ENCODE measurements around the gene ZBTB42. TPM values are rescaled to one million over a fixed set of nuclear protein-coding genes. Genes with fewer than 3 reads are reported as not detected.

The ZBTB42 gene
- total and polyA plus RNA-seq, 2 of the 13 experiments (the other 11 are each of a cell fraction or from before 2014, with no cell fraction given), result 2.8 to 4.2 TPM

DNA sequence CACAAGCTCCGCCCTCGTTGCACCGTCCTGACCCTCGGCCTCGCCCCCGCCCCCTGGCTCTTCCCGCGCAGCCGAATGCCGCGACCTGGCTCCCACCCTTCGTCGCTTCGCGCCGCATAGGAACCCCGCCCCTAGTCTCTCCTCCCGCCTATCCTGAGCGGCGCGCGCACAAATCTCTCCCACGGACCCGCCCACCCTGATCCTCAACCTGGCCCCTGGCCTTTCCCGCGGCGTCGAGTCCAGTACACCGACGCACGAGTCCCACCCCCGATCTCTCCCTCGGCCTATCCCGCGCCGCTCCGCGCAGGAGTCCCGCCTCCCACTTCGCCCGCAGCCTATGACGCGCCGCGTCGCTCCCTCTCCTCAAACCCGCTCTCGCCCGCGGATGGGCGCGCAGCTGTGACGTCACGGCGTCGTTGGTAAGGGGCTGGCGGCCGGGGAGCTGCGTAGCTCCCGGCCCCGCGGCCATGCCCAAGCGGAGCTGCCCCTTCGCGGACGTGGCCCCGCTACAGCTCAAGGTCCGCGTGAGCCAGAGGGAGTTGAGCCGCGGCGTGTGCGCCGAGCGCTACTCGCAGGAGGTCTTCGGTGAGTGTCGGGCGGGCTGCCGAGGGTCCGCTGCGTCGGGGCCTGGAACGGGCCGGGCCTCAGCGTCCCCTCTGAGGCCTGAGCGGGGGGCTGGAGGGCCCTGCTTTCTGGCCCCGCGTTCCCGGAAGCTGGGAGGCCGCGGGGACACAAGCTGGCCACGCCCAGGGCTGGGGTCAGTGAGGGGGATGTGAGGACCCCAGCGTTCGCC is 48.0 kb upstream of the ZBTB42 start, which contains the start of gene SIVA1 (continued):
- TF ChIP-seq, protein P1, sequence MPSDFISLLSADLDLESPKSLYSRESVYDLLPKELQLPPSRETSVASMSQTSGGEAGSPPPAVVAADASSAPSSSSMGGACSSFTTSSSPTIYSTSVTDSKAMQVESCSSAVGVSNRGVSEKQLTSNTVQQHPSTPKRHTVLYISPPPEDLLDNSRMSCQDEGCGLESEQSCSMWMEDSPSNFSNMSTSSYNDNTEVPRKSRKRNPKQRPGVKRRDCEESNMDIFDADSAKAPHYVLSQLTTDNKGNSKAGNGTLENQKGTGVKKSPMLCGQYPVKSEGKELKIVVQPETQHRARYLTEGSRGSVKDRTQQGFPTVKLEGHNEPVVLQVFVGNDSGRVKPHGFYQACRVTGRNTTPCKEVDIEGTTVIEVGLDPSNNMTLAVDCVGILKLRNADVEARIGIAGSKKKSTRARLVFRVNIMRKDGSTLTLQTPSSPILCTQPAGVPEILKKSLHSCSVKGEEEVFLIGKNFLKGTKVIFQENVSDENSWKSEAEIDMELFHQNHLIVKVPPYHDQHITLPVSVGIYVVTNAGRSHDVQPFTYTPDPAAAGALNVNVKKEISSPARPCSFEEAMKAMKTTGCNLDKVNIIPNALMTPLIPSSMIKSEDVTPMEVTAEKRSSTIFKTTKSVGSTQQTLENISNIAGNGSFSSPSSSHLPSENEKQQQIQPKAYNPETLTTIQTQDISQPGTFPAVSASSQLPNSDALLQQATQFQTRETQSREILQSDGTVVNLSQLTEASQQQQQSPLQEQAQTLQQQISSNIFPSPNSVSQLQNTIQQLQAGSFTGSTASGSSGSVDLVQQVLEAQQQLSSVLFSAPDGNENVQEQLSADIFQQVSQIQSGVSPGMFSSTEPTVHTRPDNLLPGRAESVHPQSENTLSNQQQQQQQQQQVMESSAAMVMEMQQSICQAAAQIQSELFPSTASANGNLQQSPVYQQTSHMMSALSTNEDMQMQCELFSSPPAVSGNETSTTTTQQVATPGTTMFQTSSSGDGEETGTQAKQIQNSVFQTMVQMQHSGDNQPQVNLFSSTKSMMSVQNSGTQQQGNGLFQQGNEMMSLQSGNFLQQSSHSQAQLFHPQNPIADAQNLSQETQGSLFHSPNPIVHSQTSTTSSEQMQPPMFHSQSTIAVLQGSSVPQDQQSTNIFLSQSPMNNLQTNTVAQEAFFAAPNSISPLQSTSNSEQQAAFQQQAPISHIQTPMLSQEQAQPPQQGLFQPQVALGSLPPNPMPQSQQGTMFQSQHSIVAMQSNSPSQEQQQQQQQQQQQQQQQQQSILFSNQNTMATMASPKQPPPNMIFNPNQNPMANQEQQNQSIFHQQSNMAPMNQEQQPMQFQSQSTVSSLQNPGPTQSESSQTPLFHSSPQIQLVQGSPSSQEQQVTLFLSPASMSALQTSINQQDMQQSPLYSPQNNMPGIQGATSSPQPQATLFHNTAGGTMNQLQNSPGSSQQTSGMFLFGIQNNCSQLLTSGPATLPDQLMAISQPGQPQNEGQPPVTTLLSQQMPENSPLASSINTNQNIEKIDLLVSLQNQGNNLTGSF (CRISPR knock-in tag; IDR thresholded peaks at IDR 0.05), result peak; percentile 32; the same call in 1 of the 2 replicates
- TF ChIP-seq NCOA5 (CRISPR knock-in tag; IDR thresholded peaks at IDR 0.05) (peak; percentile 55), ZNF432 (CRISPR knock-in tag; IDR thresholded peaks at IDR 0.05; ENCODE audit: borderline replicate concordance) (peak; percentile 89; the same call in 1 of the 2 replicates), MATR3 (CRISPR knock-in tag; IDR thresholded peaks at IDR 0.05) (no peak), ZNF878 (CRISPR knock-in tag; IDR thresholded peaks at IDR 0.05) (peak; percentile 95), KAT8 (CRISPR knock-in tag; IDR thresholded peaks at IDR 0.05) (peak; percentile 83), DPF2 (CRISPR knock-in tag; IDR thresholded peaks at IDR 0.05; ENCODE audit: borderline replicate concordance, low read depth) (no peak), PAWR (CRISPR knock-in tag; IDR thresholded peaks at IDR 0.05; ENCODE audit: borderline replicate concordance) (no peak), ATRX (CRISPR knock-in tag; IDR thresholded peaks at IDR 0.05; ENCODE audit: borderline replicate concordance) (no peak), MEF2D (CRISPR knock-in tag; IDR thresholded peaks at IDR 0.05) (no peak), CENPT (CRISPR knock-in tag; IDR thresholded peaks at IDR 0.05; ENCODE audit: low read depth) (no peak)
- TF ChIP-seq, protein P2, sequence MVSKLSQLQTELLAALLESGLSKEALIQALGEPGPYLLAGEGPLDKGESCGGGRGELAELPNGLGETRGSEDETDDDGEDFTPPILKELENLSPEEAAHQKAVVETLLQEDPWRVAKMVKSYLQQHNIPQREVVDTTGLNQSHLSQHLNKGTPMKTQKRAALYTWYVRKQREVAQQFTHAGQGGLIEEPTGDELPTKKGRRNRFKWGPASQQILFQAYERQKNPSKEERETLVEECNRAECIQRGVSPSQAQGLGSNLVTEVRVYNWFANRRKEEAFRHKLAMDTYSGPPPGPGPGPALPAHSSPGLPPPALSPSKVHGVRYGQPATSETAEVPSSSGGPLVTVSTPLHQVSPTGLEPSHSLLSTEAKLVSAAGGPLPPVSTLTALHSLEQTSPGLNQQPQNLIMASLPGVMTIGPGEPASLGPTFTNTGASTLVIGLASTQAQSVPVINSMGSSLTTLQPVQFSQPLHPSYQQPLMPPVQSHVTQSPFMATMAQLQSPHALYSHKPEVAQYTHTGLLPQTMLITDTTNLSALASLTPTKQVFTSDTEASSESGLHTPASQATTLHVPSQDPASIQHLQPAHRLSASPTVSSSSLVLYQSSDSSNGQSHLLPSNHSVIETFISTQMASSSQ (IDR thresholded peaks at IDR 0.05; ENCODE audit: low read depth), result no peak
- TF ChIP-seq, protein P2 (CRISPR knock-in tag; IDR thresholded peaks at IDR 0.05; ENCODE audit: borderline replicate concordance), result peak; percentile 66
- TF ChIP-seq, protein P3, sequence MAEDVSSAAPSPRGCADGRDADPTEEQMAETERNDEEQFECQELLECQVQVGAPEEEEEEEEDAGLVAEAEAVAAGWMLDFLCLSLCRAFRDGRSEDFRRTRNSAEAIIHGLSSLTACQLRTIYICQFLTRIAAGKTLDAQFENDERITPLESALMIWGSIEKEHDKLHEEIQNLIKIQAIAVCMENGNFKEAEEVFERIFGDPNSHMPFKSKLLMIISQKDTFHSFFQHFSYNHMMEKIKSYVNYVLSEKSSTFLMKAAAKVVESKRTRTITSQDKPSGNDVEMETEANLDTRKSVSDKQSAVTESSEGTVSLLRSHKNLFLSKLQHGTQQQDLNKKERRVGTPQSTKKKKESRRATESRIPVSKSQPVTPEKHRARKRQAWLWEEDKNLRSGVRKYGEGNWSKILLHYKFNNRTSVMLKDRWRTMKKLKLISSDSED (CRISPR knock-in tag; IDR thresholded peaks at IDR 0.05), result no peak
- TF ChIP-seq, protein P4, sequence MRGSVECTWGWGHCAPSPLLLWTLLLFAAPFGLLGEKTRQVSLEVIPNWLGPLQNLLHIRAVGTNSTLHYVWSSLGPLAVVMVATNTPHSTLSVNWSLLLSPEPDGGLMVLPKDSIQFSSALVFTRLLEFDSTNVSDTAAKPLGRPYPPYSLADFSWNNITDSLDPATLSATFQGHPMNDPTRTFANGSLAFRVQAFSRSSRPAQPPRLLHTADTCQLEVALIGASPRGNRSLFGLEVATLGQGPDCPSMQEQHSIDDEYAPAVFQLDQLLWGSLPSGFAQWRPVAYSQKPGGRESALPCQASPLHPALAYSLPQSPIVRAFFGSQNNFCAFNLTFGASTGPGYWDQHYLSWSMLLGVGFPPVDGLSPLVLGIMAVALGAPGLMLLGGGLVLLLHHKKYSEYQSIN (CRISPR knock-in tag; IDR thresholded peaks at IDR 0.05; ENCODE audit: borderline replicate concordance), result peak; percentile 54; the same call in 1 of the 2 replicates
- TF ChIP-seq, protein P5, sequence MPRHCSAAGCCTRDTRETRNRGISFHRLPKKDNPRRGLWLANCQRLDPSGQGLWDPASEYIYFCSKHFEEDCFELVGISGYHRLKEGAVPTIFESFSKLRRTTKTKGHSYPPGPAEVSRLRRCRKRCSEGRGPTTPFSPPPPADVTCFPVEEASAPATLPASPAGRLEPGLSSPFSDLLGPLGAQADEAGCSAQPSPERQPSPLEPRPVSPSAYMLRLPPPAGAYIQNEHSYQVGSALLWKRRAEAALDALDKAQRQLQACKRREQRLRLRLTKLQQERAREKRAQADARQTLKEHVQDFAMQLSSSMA (CRISPR knock-in tag; IDR thresholded peaks at IDR 0.05), result no peak

Data from HepG2 (cell line).